DMS114 treated with DMSO at 0.1 percent for 48 hours (cell line): Measurements from ENCODE around the gene ROBO3.

Experiments
- DNase-seq: peaks from one replicate; lab custom pipeline; 2025; ENCODE audit not compliant: unreplicated experiment; lab: John Stamatoyannopoulos, UW

ROBO3 gene

GRCh38 chr11:124844664-124845079 lies 20.6 kb upstream of the ROBO3 start:
- no peak for DNase-seq

- DNase-seq = no peak
Measured at GRCh38 chr11:124846070-124846673, 19.1 kb upstream of the ROBO3 start.

- no peak for DNase-seq
Measured at GRCh38 chr11:124859171-124859570, 6.1 kb upstream of the ROBO3 start.

GRCh38 chr11:124861670-124862069 lies 3.6 kb upstream of the ROBO3 start:
- DNase-seq = no peak

- no peak for DNase-seq
Measured at GRCh38 chr11:124863137-124863825, 2.0 kb upstream of the ROBO3 start.

- no peak for DNase-seq
Measured at GRCh38 chr11:124863826-124864165, 1.4 kb upstream of the ROBO3 start.

- no peak for DNase-seq
Measured at GRCh38 chr11:124864176-124864891, 898 bp upstream of the ROBO3 start.

- no peak for DNase-seq
Measured at GRCh38 chr11:124864892-124865180, 396 bp upstream of the ROBO3 start.

GRCh38 chr11:124865902-124866851 lies 945 bp downstream of the ROBO3 start:
- DNase-seq = no peak

- peak; percentile 9 for DNase-seq
Measured at GRCh38 chr11:124867700-124868099, 2.5 kb downstream of the ROBO3 start.

GRCh38 chr11:124868331-124869274 lies 3.4 kb downstream of the ROBO3 start:
- no peak for DNase-seq

GRCh38 chr11:124869331-124869730 lies 4.1 kb downstream of the ROBO3 start:
- no peak for DNase-seq

- no peak for DNase-seq
Measured at GRCh38 chr11:124869856-124870387, 4.7 kb downstream of the ROBO3 start.

- DNase-seq = no peak
Measured at GRCh38 chr11:124870430-124870829, 5.2 kb downstream of the ROBO3 start.

GRCh38 chr11:124872280-124872679 lies 7.0 kb downstream of the ROBO3 start:
- DNase-seq = no peak

GRCh38 chr11:124872741-124873140 lies 7.5 kb downstream of the ROBO3 start:
- no peak for DNase-seq

GRCh38 chr11:124873951-124874350 lies 8.7 kb downstream of the ROBO3 start:
- DNase-seq = no peak

- no peak for DNase-seq
Measured at GRCh38 chr11:124874571-124875255, 9.5 kb downstream of the ROBO3 start.

- no peak for DNase-seq
Measured at GRCh38 chr11:124875401-124875800, 10.2 kb downstream of the ROBO3 start.
